NCI-H146 treated with DMSO at 0.1 percent for 48 hours (cell line): ENCODE data around the gene FAM228B.
A peak's percentile ranks its signal among the peaks of the same experiment; 100 is the strongest.
"Not testable (repeated sequence)": the region's sequence is repeated elsewhere in the genome, so short reads cannot be mapped to it uniquely, and the experiment has no call there.

Experiments used
- DNase-seq: peaks from one replicate; lab custom pipeline; 2025; ENCODE audit not compliant: unreplicated experiment; lab: John Stamatoyannopoulos, UW

The FAM228B gene

GRCh38 chr2:24101992-24102391 is 21.3 kb upstream of the FAM228B start:
- no peak for DNase-seq

- no peak for DNase-seq
Measured at GRCh38 chr2:24102677-24103076, 20.6 kb upstream of the FAM228B start.

GRCh38 chr2:24104110-24104650 is 19.1 kb upstream of the FAM228B start:
- DNase-seq, result no peak

GRCh38 chr2:24104906-24105305 is 18.4 kb upstream of the FAM228B start:
- DNase-seq, result no peak

- no peak for DNase-seq
Measured at GRCh38 chr2:24105816-24106215, 17.5 kb upstream of the FAM228B start.

GRCh38 chr2:24106786-24107185 is 16.5 kb upstream of the FAM228B start:
- no peak for DNase-seq

- DNase-seq, result no peak
Measured at GRCh38 chr2:24107336-24107735, 15.9 kb upstream of the FAM228B start.

GRCh38 chr2:24109431-24109830 is 13.8 kb upstream of the FAM228B start:
- not testable (repeated sequence) for DNase-seq

GRCh38 chr2:24110660-24111303 is 12.5 kb upstream of the FAM228B start:
- no peak for DNase-seq

GRCh38 chr2:24111407-24111901 is 11.8 kb upstream of the FAM228B start:
- DNase-seq, result no peak

- no peak for DNase-seq
Measured at GRCh38 chr2:24115057-24115456, 8.2 kb upstream of the FAM228B start.

GRCh38 chr2:24117902-24118301 is 5.4 kb upstream of the FAM228B start:
- DNase-seq, result no peak

- DNase-seq, result no peak
Measured at GRCh38 chr2:24121066-24121465, 2.2 kb upstream of the FAM228B start.

GRCh38 chr2:24121469-24121868 is 1.8 kb upstream of the FAM228B start:
- DNase-seq, result no peak

- DNase-seq, result no peak
Measured at GRCh38 chr2:24122366-24123194, 689 bp upstream of the FAM228B start.

- DNase-seq, result peak; percentile 46
Measured at GRCh38 chr2:24123922-24124580, 782 bp downstream of the FAM228B start.

- DNase-seq, result no peak
Measured at GRCh38 chr2:24125956-24126355, 2.7 kb downstream of the FAM228B start.

GRCh38 chr2:24132543-24132942 is 9.3 kb downstream of the FAM228B start:
- DNase-seq, result no peak

GRCh38 chr2:24140305-24140704 is 17.0 kb downstream of the FAM228B start:
- DNase-seq, result not testable (repeated sequence)

- DNase-seq, result no peak
Measured at GRCh38 chr2:24147364-24147763, 24.1 kb downstream of the FAM228B start.

GRCh38 chr2:24152413-24153197 is 29.3 kb downstream of the FAM228B start:
- no peak for DNase-seq
